SKM-1 (cell line): ENCODE results near the gene ZNF211.

Experiments
- DNase-seq: peaks from one replicate; lab custom pipeline; 2025; ENCODE audit not compliant: unreplicated experiment; lab: John Stamatoyannopoulos, UW

ZNF211 gene

GRCh38 chr19:57655443-57655842, 22.5 kb downstream of the ZNF211 start:
- no peak for DNase-seq

GRCh38 chr19:57656346-57656745, 23.4 kb downstream of the ZNF211 start:
- no peak for DNase-seq

- no peak for DNase-seq
Measured at GRCh38 chr19:57664269-57665127, 31.5 kb downstream of the ZNF211 start.

- DNase-seq = no peak
Measured at GRCh38 chr19:57665261-57665806, 32.4 kb downstream of the ZNF211 start.

GRCh38 chr19:57667228-57667627, 34.3 kb downstream of the ZNF211 start:
- DNase-seq = no peak

GRCh38 chr19:57668635-57669034, 35.7 kb downstream of the ZNF211 start, which contains the start of gene ZSCAN4:
Gene ZSCAN4 (plus strand): TSS chr19:57668935. CDS start chr19:57676146, 7,211 bp downstream.
- DNase-seq = no peak

- DNase-seq = no peak
Measured at GRCh38 chr19:57671124-57671895, 38.3 kb downstream of the ZNF211 start.

- no peak for DNase-seq
Measured at GRCh38 chr19:57672466-57672865, 39.5 kb downstream of the ZNF211 start.

GRCh38 chr19:57675881-57676280, 42.9 kb downstream of the ZNF211 start:
- no peak for DNase-seq

- no peak for DNase-seq
Measured at GRCh38 chr19:57682226-57682766, 49.3 kb downstream of the ZNF211 start.

GRCh38 chr19:57686727-57687126, 53.8 kb downstream of the ZNF211 start:
- no peak for DNase-seq

- DNase-seq = no peak
Measured at GRCh38 chr19:57687363-57688010, 54.5 kb downstream of the ZNF211 start.

- no peak for DNase-seq
Measured at GRCh38 chr19:57688011-57688763, 55.2 kb downstream of the ZNF211 start.

- no peak for DNase-seq
Measured at GRCh38 chr19:57689750-57690149, 56.8 kb downstream of the ZNF211 start.
